Breast epithelium (tissue), 4 donors: ENCODE data around the gene MCF2L2. TPM values are rescaled to one million over a fixed set of nuclear protein-coding genes. Genes with fewer than 3 reads are reported as not detected.

Experiments
- DNase-seq, 2 donors: peaks; one replicate each; pipeline ENCODE4 v3.0.0-alpha.2; 2019; ENCODE audit warnings: low spot score in 2 of 2
- H3K27ac ChIP-seq, 2 donors: fragments of 200-600 bp; sonication (generic) in 1 of 2; one replicate each; pipeline ENCODE4 v1.5.1; 2016 to 2019; ENCODE audit warnings: mild to moderate bottlenecking in 1 of 2
- H3K27me3 ChIP-seq, 2 donors: fragments of 200-600 bp; sonication (generic) in 1 of 2; one replicate each; pipeline versions ENCODE4 v1.5.1 to v1.6.0; 2017 to 2019; ENCODE audit warnings: control low read depth in 1 of 2, mild to moderate bottlenecking in 1 of 2
- H3K36me3 ChIP-seq: fragments of 200-600 bp; one replicate; pipeline ENCODE4 v1.5.1; 2019
- H3K4me1 ChIP-seq, 2 donors: fragments of 200-600 bp; sonication (generic); one replicate each; pipeline ENCODE4 v1.5.1; 2016 to 2019; ENCODE audit warnings: control low read depth in 1 of 2
- H3K4me3 ChIP-seq, 3 donors: fragments of 200-600 bp; sonication (generic); 1 replicate in 2 of 3; 2 replicates in 1 of 3; pipeline ENCODE4 v1.5.1; 2016 to 2019; ENCODE audit warnings: mild to moderate bottlenecking in 3 of 3, moderate library complexity in 2 of 3
- H3K9me3 ChIP-seq, 2 donors: fragments of 200-600 bp; sonication (generic) in 1 of 2; one replicate each; pipeline ENCODE4 v1.5.1; 2016 to 2019; ENCODE audit warnings: control low read depth in 1 of 2
- POLR2A ChIP-seq: fragments of 450-650 bp; IDR thresholded peaks from one replicate; pipeline ENCODE4 v1.6.1; 2016; ENCODE audit warnings: antibody characterized with exemption, mild to moderate bottlenecking, moderate library complexity
- POLR2AphosphoS5 ChIP-seq, 3 donors: sonication (generic); formaldehyde crosslinking; IDR thresholded peaks; one replicate each; pipeline ENCODE4 v1.6.1; 2017; ENCODE audit warnings: antibody characterized with exemption in 3 of 3
- intact Hi-C: fragments of 100-400 bp; cut with DNase I; formaldehyde crosslinking; loops from one replicate; pipeline ENCODE4 v1.15.1; 2023; ENCODE audit warnings: low total_unique reads
- total RNA-seq, 3 donors: library from RNA; depleted of rRNA; stranded (reverse); fragments of >200 nt; gene quantifications; one replicate each; pipeline ENCODE4 v1.1.0, GENCODE V29; 2016
- TF ChIP-seq, protein P1 (sequence below), 3 donors: fragments of 450-650 bp; IDR thresholded peaks; one replicate each; pipeline ENCODE4 v1.5.1; 2016 to 2017; ENCODE audit warnings: antibody characterized with exemption in 3 of 3, mild to moderate bottlenecking in 3 of 3, moderate library complexity in 3 of 3

The MCF2L2 gene
- total RNA-seq, 3 donors from 2014 or later = 0.64 to 1.5 (median 1.3) TPM

DNA sequence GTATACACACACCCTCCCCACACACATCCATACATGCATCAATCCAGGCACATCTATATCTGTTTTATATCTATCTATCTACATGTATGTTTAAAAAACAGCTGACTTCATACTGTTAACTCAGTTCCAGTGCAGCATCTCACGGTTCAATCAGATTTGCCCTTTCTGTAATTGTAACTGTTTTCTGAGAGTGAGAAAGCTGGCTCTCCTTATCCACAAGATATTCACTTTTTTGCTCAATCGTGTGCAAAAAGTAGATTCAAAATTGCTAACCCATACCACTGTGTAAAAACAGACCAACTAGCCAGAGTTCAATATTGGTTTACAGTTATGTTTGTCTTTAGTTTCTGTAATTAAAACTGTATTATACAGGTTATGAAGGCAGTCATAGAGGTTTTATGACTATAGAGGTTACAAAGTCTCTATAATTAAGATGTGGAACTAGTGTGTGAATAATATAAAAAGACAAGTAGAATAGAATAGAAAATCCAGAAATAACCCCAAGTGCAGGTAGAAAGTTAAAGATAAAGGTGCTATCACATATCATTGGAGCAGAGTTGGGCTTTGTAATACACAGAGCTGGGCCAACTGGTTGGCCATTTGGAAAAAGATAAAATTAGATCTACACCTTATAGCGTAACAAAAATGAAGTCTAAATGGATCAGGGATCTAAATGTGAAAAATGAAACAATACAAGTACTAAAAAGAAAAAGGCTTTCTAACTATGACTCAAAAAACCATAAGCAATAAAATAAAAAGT is 20.1 kb upstream of the MCF2L2 start:
- peaks cover 5% of the 10 kb centered on the region in 2 donors for H3K9me3 ChIP-seq
- intact Hi-C loops = no loop called here
- H3K4me1 ChIP-seq = peaks cover 0 to 6% of the 10 kb centered on the region in 2 donors
- TF ChIP-seq, protein P1, sequence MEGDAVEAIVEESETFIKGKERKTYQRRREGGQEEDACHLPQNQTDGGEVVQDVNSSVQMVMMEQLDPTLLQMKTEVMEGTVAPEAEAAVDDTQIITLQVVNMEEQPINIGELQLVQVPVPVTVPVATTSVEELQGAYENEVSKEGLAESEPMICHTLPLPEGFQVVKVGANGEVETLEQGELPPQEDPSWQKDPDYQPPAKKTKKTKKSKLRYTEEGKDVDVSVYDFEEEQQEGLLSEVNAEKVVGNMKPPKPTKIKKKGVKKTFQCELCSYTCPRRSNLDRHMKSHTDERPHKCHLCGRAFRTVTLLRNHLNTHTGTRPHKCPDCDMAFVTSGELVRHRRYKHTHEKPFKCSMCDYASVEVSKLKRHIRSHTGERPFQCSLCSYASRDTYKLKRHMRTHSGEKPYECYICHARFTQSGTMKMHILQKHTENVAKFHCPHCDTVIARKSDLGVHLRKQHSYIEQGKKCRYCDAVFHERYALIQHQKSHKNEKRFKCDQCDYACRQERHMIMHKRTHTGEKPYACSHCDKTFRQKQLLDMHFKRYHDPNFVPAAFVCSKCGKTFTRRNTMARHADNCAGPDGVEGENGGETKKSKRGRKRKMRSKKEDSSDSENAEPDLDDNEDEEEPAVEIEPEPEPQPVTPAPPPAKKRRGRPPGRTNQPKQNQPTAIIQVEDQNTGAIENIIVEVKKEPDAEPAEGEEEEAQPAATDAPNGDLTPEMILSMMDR (IDR thresholded peaks at IDR 0.05) = no peak
- no peak for TF ChIP-seq POLR2AphosphoS5 (IDR thresholded peaks at IDR 0.05)
- no peak for TF ChIP-seq POLR2A
- H3K4me3 ChIP-seq = peak overlapping the region; percentile 77 to 88 (median 77)
- no peak overlapping the region for H3K27ac ChIP-seq
- DNase-seq = no peak
- H3K36me3 ChIP-seq = no peaks in the 10 kb centered on the region
- H3K27me3 ChIP-seq = no peaks in the 10 kb centered on the region

DNA sequence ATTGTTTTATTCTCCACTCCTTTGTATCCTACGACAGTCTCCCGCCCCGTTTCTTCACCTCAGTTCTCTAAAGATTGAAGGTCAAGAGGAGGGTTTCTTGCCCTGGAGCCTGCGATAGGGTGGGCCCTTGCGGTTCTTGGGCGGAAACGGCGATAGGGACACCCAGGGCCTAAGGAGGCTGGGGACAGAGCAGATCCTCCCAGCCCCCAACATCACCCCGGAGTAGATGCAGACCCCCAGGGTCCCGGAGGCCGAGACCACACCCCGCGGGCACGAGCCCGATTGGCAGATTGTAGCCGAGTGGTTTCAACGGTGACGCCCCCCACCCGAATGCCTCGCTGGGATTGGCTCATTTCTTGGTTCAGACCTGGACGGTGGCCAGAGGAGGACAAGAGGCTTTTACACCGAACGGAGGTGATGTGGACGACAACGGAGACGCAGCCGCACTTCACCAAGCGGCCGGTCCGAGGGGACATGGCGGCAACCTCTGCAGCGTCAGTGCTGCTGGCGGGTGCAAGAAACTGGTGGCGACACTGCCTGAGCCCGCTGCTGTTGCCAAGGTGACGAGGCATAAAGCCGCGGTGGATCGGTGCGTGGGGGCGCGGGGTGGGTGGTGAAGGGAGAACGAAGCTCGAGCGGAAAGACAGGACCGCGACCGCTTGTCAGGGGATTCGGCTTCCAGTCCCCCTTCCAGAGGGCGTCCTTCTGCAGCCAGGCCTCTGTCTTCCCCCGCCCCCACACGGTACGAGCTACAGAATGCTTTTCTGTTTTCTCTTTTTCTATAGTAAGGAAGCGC is 19.0 kb upstream of the MCF2L2 start:
- peaks cover 8% of the 10 kb centered on the region in 2 donors for H3K9me3 ChIP-seq
- peak overlapping the region; percentile 59 to 76 for H3K27ac ChIP-seq
- H3K27me3 ChIP-seq = no peaks in the 10 kb centered on the region
- TF ChIP-seq POLR2AphosphoS5 (IDR thresholded peaks at IDR 0.05) = peak in 2 of 3 donors; percentile 45 to 59
- no peak for TF ChIP-seq POLR2A
- TF ChIP-seq, protein P1 (IDR thresholded peaks at IDR 0.05) = no peak
- H3K4me1 ChIP-seq = peaks cover 0 to 6% of the 10 kb centered on the region in 2 donors
- H3K4me3 ChIP-seq = peak overlapping the region; percentile 77 to 88 (median 77)
- intact Hi-C loops = no loop called here
- no peaks in the 10 kb centered on the region for H3K36me3 ChIP-seq
- DNase-seq = peak; percentile 65 to 71

GRCh38 chr3:183446838-183447205 is 18.4 kb upstream of the MCF2L2 start:
- no peaks in the 10 kb centered on the region for H3K27me3 ChIP-seq
- H3K9me3 ChIP-seq = peaks cover 8% of the 10 kb centered on the region in 2 donors
- H3K4me1 ChIP-seq = peaks cover 0 to 6% of the 10 kb centered on the region in 2 donors
- TF ChIP-seq, protein P1 (IDR thresholded peaks at IDR 0.05) = no peak
- no peak for TF ChIP-seq POLR2A
- TF ChIP-seq POLR2AphosphoS5 (IDR thresholded peaks at IDR 0.05) = no peak
- H3K4me3 ChIP-seq = peak overlapping the region; percentile 77 to 88 (median 77)
- DNase-seq = no peak
- H3K36me3 ChIP-seq = no peaks in the 10 kb centered on the region
- intact Hi-C loops = no loop called here
- H3K27ac ChIP-seq = no peak overlapping the region

GRCh38 chr3:183444748-183445147 is 16.3 kb upstream of the MCF2L2 start:
- H3K27me3 ChIP-seq = no peaks in the 10 kb centered on the region
- intact Hi-C loops = no loop called here
- H3K4me1 ChIP-seq = peaks cover 0 to 5% of the 10 kb centered on the region in 2 donors
- no peak overlapping the region for H3K27ac ChIP-seq
- no peaks in the 10 kb centered on the region for H3K36me3 ChIP-seq
- H3K9me3 ChIP-seq = peaks cover 8% of the 10 kb centered on the region in 2 donors
- TF ChIP-seq POLR2A = no peak
- TF ChIP-seq, protein P1 (IDR thresholded peaks at IDR 0.05) = no peak
- no peak for TF ChIP-seq POLR2AphosphoS5 (IDR thresholded peaks at IDR 0.05)
- H3K4me3 ChIP-seq = no peak overlapping the region
- DNase-seq = no peak
